GM19372 (cell line): ENCODE measurements around the gene DOK5.

ENCODE experiments used
- ATAC-seq: cut with Tn5 transposase; IDR thresholded peaks from one replicate; pipeline ENCODE4 v1.9.1; 2021; ENCODE audit warnings: mild to moderate bottlenecking, low read depth, moderate library complexity; ENCODE audit not compliant: unreplicated experiment

DOK5 gene

GRCh38 chr20:54639941-54640340 is 164.5 kb downstream of the DOK5 start:
- no peak for ATAC-seq

- no peak for ATAC-seq
Measured at GRCh38 chr20:54640800-54641199, 165.4 kb downstream of the DOK5 start.

GRCh38 chr20:54642864-54643667 is 167.7 kb downstream of the DOK5 start:
- no peak for ATAC-seq

- no peak for ATAC-seq
Measured at GRCh38 chr20:54643761-54644160, 168.4 kb downstream of the DOK5 start.

- ATAC-seq, result no peak
Measured at GRCh38 chr20:54645445-54646155, 170.2 kb downstream of the DOK5 start.

- ATAC-seq, result no peak
Measured at GRCh38 chr20:54646156-54646517, 170.7 kb downstream of the DOK5 start.

GRCh38 chr20:54648421-54649142 is 173.2 kb downstream of the DOK5 start:
- ATAC-seq, result no peak

GRCh38 chr20:54649511-54649962 is 174.1 kb downstream of the DOK5 start:
- peak; percentile 70 for ATAC-seq

GRCh38 chr20:54650052-54650719 is 174.8 kb downstream of the DOK5 start:
- ATAC-seq, result no peak

- ATAC-seq, result no peak
Measured at GRCh38 chr20:54651252-54651651, 175.9 kb downstream of the DOK5 start.

GRCh38 chr20:54654450-54654849 is 179.1 kb downstream of the DOK5 start:
- ATAC-seq, result no peak

GRCh38 chr20:54657268-54657826 is 182.0 kb downstream of the DOK5 start:
- ATAC-seq, result no peak

- no peak for ATAC-seq
Measured at GRCh38 chr20:54658525-54658924, 183.1 kb downstream of the DOK5 start.

GRCh38 chr20:54661265-54661664 is 185.9 kb downstream of the DOK5 start:
- no peak for ATAC-seq

- no peak for ATAC-seq
Measured at GRCh38 chr20:54661880-54662465, 186.6 kb downstream of the DOK5 start.

GRCh38 chr20:54665812-54666211 is 190.4 kb downstream of the DOK5 start:
- ATAC-seq, result peak; percentile 58

- peak; percentile 56 for ATAC-seq
Measured at GRCh38 chr20:54668271-54669039, 193.1 kb downstream of the DOK5 start.

- no peak for ATAC-seq
Measured at GRCh38 chr20:54669040-54669363, 193.6 kb downstream of the DOK5 start.

GRCh38 chr20:54678253-54678652 is 202.9 kb downstream of the DOK5 start:
- no peak for ATAC-seq
